GM23248 (cell line): Measurements from ENCODE around the gene INO80. TPM values are rescaled to one million over a fixed set of nuclear protein-coding genes. Genes with fewer than 3 reads are reported as not detected.

Experiments used
- DNase-seq: peaks from one replicate; pipeline ENCODE4 v3.0.0-alpha.2; 2015
- H2AFZ ChIP-seq: fragments of 200-600 bp; sonication (generic); 2 replicates; pipeline ENCODE4 v1.6.1; 2016; ENCODE audit warnings: antibody characterized with exemption
- H3F3A ChIP-seq: fragments of 200-600 bp; sonication (generic); 2 replicates; pipeline ENCODE4 v1.6.1; 2016; ENCODE audit warnings: mild to moderate bottlenecking, antibody characterized with exemption, mixed run types; ENCODE audit not compliant: insufficient read depth
- H3K27ac ChIP-seq: fragments of 200-600 bp; sonication (generic); 2 replicates; pipeline ENCODE4 v1.5.1; 2016; ENCODE audit warnings: mild to moderate bottlenecking
- H3K27me3 ChIP-seq: fragments of 200-600 bp; sonication (generic); replicated peaks from 2 replicates; pipeline ENCODE4 v1.6.1; 2016; ENCODE audit warnings: mild to moderate bottlenecking; ENCODE audit not compliant: insufficient read depth
- H3K36me3 ChIP-seq: fragments of 200-600 bp; sonication (generic); 2 replicates; pipeline ENCODE4 v1.6.1; 2016; ENCODE audit warnings: low read depth, mild to moderate bottlenecking
- H3K4me1 ChIP-seq: fragments of 200-600 bp; sonication (generic); 2 replicates; pipeline ENCODE4 v1.6.1; 2016; ENCODE audit warnings: mild to moderate bottlenecking; ENCODE audit not compliant: insufficient read depth
- H3K4me2 ChIP-seq: fragments of 200-600 bp; sonication (generic); one replicate; pipeline ENCODE4 v1.6.1; 2016; ENCODE audit warnings: mild to moderate bottlenecking; ENCODE audit not compliant: unreplicated experiment
- H3K4me3 ChIP-seq: fragments of 200-600 bp; sonication (generic); 2 replicates; pipeline ENCODE4 v1.5.1; 2016; ENCODE audit warnings: mild to moderate bottlenecking
- H3K79me2 ChIP-seq: fragments of 200-600 bp; sonication (generic); 2 replicates; pipeline ENCODE4 v1.6.1; 2016; ENCODE audit warnings: mild to moderate bottlenecking; ENCODE audit not compliant: insufficient read depth
- H3K9ac ChIP-seq: fragments of 200-600 bp; sonication (generic); 2 replicates; pipeline ENCODE4 v1.6.1; 2016; ENCODE audit warnings: mild to moderate bottlenecking
- H3K9me2 ChIP-seq: fragments of 200-600 bp; sonication (generic); 2 replicates; pipeline ENCODE4 v1.6.1; 2016; ENCODE audit warnings: mixed run types, mild to moderate bottlenecking, moderate library complexity; ENCODE audit not compliant: insufficient read depth
- H3K9me3 ChIP-seq: fragments of 200-600 bp; sonication (generic); one replicate; pipeline ENCODE4 v1.6.1; 2017; ENCODE audit warnings: low read depth
- H4K20me1 ChIP-seq: fragments of 200-600 bp; sonication (generic); 2 replicates; pipeline ENCODE4 v1.6.0; 2016; ENCODE audit not compliant: insufficient read depth
- EZH2 ChIP-seq: fragments of 200-600 bp; sonication (generic); IDR thresholded peaks from 2 replicates; pipeline ENCODE4 v1.6.1; 2018; ENCODE audit warnings: antibody characterized with exemption, mild to moderate bottlenecking; ENCODE audit not compliant: insufficient read depth, poor library complexity, severe bottlenecking
- EZH2phosphoT487 ChIP-seq: fragments of 200-600 bp; sonication (generic); IDR thresholded peaks from 2 replicates; pipeline ENCODE4 v1.6.1; 2018; ENCODE audit warnings: antibody characterized with exemption, moderate library complexity, mild to moderate bottlenecking, low read depth; ENCODE audit not compliant: insufficient read depth
- WGBS, 2 experiments: methylation state at CpG; one replicate each; pipeline ENCODE4 v1.1.6; 2015 to 2017; ENCODE audit warnings: low lambda C conversion rate in 2 of 2, low coverage in 1 of 2; ENCODE audit errors: missing lambda C conversion rate in 2 of 2; 5-methylcytosine and 5-hydroxymethylcytosine counted together
- in situ Hi-C: fragments of 300-500 bp; cut with MboI; formaldehyde crosslinking; loops from 2 replicates; pipeline ENCODE4 v1.15.0; 2020
- polyA plus RNA-seq: library from polyadenylated mRNA; unstranded; fragments of >200 nt; fragmentation: Nextera tagmentation; extraction: Ambion mirVana; gene quantifications from 2 replicates; pipeline ENCODE4 v1.2.1, GENCODE V29; 2016
- total RNA-seq: library from RNA; depleted of rRNA; stranded (reverse); fragments of >200 nt; shearing (Covaris generic); gene quantifications from 2 replicates; pipeline ENCODE4 v1.2.3, GENCODE V29; 2014

Gene INO80
- total and polyA plus RNA-seq, 2 experiments from 2014 or later: 5.3 to 25.9 TPM

- Histone ChIP-seq H3F3A (peaks cover 9% of the 10 kb centered on the region; the same call in 1 of the 2 replicates), H3K9me2 (no peaks in the 10 kb centered on the region), H3K4me3 (no peak overlapping the region), H3K79me2 (peaks cover 7% of the 10 kb centered on the region), H3K36me3 (no peaks in the 10 kb centered on the region), H3K4me2 (no peak overlapping the region), H4K20me1 (no peaks in the 10 kb centered on the region), H3K27ac (no peak overlapping the region), H3K9ac (no peak overlapping the region), H2AFZ (no peak overlapping the region), H3K27me3 (no peaks in the 10 kb centered on the region), H3K9me3 (no peaks in the 10 kb centered on the region), H3K4me1 (peaks cover 7% of the 10 kb centered on the region; the same call in 1 of the 2 replicates)
- WGBS, 2 experiments: 72% methylated on average over 21 of the region's 21 CpGs
- in situ Hi-C loops: no loop called here
- TF ChIP-seq EZH2 (no peak), EZH2phosphoT487 (no peak)
- DNase-seq: no peak
Measured at GRCh38 chr15:40948706-40949473, 167.2 kb downstream of the INO80 start.

DNA sequence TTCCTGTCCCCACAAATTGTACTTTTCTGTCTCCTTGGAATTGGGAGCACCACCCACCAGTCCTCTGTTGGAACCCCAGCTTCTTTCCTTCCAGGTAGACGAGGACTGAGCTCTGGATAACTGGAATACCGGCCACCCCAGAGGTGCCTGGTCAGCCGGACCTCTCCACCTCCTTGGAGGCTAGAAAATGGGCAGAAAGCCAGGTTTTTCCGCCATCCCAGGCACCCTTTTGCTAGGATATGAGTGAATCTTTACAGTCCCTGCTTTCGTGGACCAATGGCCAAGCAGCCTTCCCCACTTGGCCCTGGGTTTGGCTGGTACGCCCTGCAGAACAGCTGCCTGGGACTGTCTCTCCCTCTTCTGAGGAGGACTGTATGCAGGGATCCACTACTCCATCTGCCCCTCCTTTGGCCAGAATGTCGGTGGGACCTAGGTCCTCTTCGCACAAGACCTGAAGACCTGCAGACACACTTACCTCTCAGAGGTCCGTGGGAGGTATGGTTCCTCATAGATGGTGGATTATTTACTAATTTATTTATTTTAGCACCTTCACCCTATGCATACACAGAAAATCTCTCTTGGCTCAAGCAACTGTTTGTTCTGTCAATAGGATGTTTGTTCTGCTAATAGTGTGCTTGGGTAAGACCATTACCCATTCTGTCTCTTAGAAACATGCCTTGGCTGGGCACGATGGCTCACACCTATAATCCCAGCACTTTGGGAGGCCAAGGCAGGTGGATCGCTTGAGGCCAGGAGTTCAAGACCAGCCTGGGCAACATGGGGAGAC, 171.4 kb downstream of the INO80 start:
- Histone ChIP-seq H3K9me3 (no peaks in the 10 kb centered on the region), H4K20me1 (no peaks in the 10 kb centered on the region), H3K36me3 (no peaks in the 10 kb centered on the region), H2AFZ (no peak overlapping the region), H3K4me2 (no peak overlapping the region), H3K4me1 (0 out of 2 replicates have a peak, but pooled peaks cover 8% of the 10 kb centered on the region), H3K9me2 (no peaks in the 10 kb centered on the region), H3K27me3 (no peaks in the 10 kb centered on the region), H3F3A (0 out of 2 replicates have a peak, but pooled peaks cover 7% of the 10 kb centered on the region), H3K27ac (no peak overlapping the region), H3K79me2 (no peaks in the 10 kb centered on the region), H3K9ac (no peak overlapping the region), H3K4me3 (no peak overlapping the region)
- DNase-seq: no peak
- TF ChIP-seq EZH2 (no peak), EZH2phosphoT487 (no peak)
- WGBS, 2 experiments: 88 to 91% methylated on average over 11 of the region's 11 CpGs
- in situ Hi-C loops: no loop called here

DNA sequence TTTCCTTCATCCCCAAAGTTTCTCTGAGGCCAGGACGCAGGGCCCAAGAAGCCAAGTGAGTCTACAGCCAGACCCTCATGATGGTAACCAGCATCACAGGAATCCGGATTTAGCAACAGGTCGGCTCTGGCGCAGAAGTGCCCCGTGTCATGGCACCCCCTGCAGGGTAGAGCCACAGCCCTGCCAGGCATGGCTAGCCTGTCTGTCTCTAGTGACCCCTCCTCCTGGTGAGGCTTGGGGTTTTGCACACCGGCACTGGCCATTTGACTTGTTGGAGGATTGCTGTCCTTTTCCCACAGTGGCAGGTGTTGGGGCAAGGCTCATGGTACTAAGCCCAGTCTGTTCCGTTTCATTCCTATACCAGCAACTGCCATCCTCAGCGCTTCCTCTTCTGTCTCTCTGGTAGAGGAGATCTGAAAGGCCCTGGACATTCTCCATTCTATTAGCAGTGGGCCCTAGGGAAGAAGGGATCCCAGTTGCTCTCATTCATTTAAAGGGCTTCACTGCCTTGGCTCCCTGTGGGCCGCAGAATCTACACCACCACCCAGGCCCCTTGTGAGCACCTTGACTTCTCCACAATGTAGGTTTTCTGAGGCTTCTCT, 172.2 kb downstream of the INO80 start:
- no peaks in the 10 kb centered on the region for H3K79me2 ChIP-seq
- no peak overlapping the region for H3K4me2 ChIP-seq
- TF ChIP-seq EZH2phosphoT487: no peak
- TF ChIP-seq EZH2: no peak
- 0 out of 2 replicates have a peak, but pooled peaks cover 8% of the 10 kb centered on the region for H3K4me1 ChIP-seq
- H3F3A ChIP-seq: 0 out of 2 replicates have a peak, but pooled peaks cover 7% of the 10 kb centered on the region
- no peaks in the 10 kb centered on the region for H4K20me1 ChIP-seq
- no peaks in the 10 kb centered on the region for H3K9me3 ChIP-seq
- no peaks in the 10 kb centered on the region for H3K9me2 ChIP-seq
- H3K4me3 ChIP-seq: no peak overlapping the region
- no peak for DNase-seq
- no peaks in the 10 kb centered on the region for H3K27me3 ChIP-seq
- 89 to 91% methylated on average over 9 of the region's 9 CpGs for WGBS, 2 experiments
- in situ Hi-C loops: no loop called here
- no peaks in the 10 kb centered on the region for H3K36me3 ChIP-seq
- no peak overlapping the region for H3K9ac ChIP-seq
- H2AFZ ChIP-seq: no peak overlapping the region
- no peak overlapping the region for H3K27ac ChIP-seq

DNA sequence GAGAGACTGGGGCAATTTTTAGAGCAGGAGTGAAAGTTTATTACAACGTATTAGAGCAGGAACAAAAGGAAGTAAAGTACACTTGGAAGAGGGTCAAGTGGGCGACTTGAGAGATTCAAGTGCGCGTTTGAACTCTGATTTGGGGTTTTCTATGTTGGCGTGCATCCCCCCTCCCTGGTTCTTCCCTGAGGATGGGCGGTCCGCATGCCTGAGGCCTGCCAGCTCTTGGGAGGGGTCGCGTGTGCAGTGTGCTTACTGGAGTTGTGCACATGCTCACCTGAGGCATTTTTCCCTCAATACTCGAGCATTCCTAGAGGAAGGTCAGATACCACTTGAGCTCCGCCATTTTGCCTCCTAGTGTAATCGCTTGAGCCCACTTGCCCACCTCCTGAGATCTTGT, 173.2 kb downstream of the INO80 start:
- peak overlapping the region; percentile 98 for H2AFZ ChIP-seq
- peak overlapping the region; percentile 80 for H3K9ac ChIP-seq
- no peak for DNase-seq
- 93 to 96% methylated on average over 12 of the region's 12 CpGs for WGBS, 2 experiments
- no peaks in the 10 kb centered on the region for H3K36me3 ChIP-seq
- H3K79me2 ChIP-seq: no peaks in the 10 kb centered on the region
- 0 out of 2 replicates have a peak, but pooled peaks cover 7% of the 10 kb centered on the region for H3F3A ChIP-seq
- H4K20me1 ChIP-seq: no peaks in the 10 kb centered on the region
- H3K4me3 ChIP-seq: peak overlapping the region; percentile 72
- 0 out of 2 replicates have a peak, but pooled peaks cover 8% of the 10 kb centered on the region for H3K4me1 ChIP-seq
- no peaks in the 10 kb centered on the region for H3K9me2 ChIP-seq
- no peaks in the 10 kb centered on the region for H3K9me3 ChIP-seq
- peak overlapping the region; percentile 72 for H3K4me2 ChIP-seq
- no peak for TF ChIP-seq EZH2
- H3K27me3 ChIP-seq: no peaks in the 10 kb centered on the region
- H3K27ac ChIP-seq: no peak overlapping the region
- in situ Hi-C loops: no loop called here
